GM23248 (cell line): ENCODE measurements around the gene HERC6. TPM values are rescaled to one million over a fixed set of nuclear protein-coding genes. Genes with fewer than 3 reads are reported as not detected.
"Not testable (repeated sequence)": the region's sequence is repeated elsewhere in the genome, so short reads cannot be mapped to it uniquely, and the experiment has no call there.

Source experiments
- DNase-seq: peaks from one replicate; pipeline ENCODE4 v3.0.0-alpha.2; 2015
- H2AFZ ChIP-seq: fragments of 200-600 bp; sonication (generic); 2 replicates; pipeline ENCODE4 v1.6.1; 2016; ENCODE audit warnings: antibody characterized with exemption
- H3F3A ChIP-seq: fragments of 200-600 bp; sonication (generic); 2 replicates; pipeline ENCODE4 v1.6.1; 2016; ENCODE audit warnings: mild to moderate bottlenecking, antibody characterized with exemption, mixed run types; ENCODE audit not compliant: insufficient read depth
- H3K27ac ChIP-seq: fragments of 200-600 bp; sonication (generic); 2 replicates; pipeline ENCODE4 v1.5.1; 2016; ENCODE audit warnings: mild to moderate bottlenecking
- H3K27me3 ChIP-seq: fragments of 200-600 bp; sonication (generic); replicated peaks from 2 replicates; pipeline ENCODE4 v1.6.1; 2016; ENCODE audit warnings: mild to moderate bottlenecking; ENCODE audit not compliant: insufficient read depth
- H3K36me3 ChIP-seq: fragments of 200-600 bp; sonication (generic); 2 replicates; pipeline ENCODE4 v1.6.1; 2016; ENCODE audit warnings: low read depth, mild to moderate bottlenecking
- H3K4me1 ChIP-seq: fragments of 200-600 bp; sonication (generic); 2 replicates; pipeline ENCODE4 v1.6.1; 2016; ENCODE audit warnings: mild to moderate bottlenecking; ENCODE audit not compliant: insufficient read depth
- H3K4me2 ChIP-seq: fragments of 200-600 bp; sonication (generic); one replicate; pipeline ENCODE4 v1.6.1; 2016; ENCODE audit warnings: mild to moderate bottlenecking; ENCODE audit not compliant: unreplicated experiment
- H3K4me3 ChIP-seq: fragments of 200-600 bp; sonication (generic); 2 replicates; pipeline ENCODE4 v1.5.1; 2016; ENCODE audit warnings: mild to moderate bottlenecking
- H3K79me2 ChIP-seq: fragments of 200-600 bp; sonication (generic); 2 replicates; pipeline ENCODE4 v1.6.1; 2016; ENCODE audit warnings: mild to moderate bottlenecking; ENCODE audit not compliant: insufficient read depth
- H3K9ac ChIP-seq: fragments of 200-600 bp; sonication (generic); 2 replicates; pipeline ENCODE4 v1.6.1; 2016; ENCODE audit warnings: mild to moderate bottlenecking
- H3K9me2 ChIP-seq: fragments of 200-600 bp; sonication (generic); 2 replicates; pipeline ENCODE4 v1.6.1; 2016; ENCODE audit warnings: mixed run types, mild to moderate bottlenecking, moderate library complexity; ENCODE audit not compliant: insufficient read depth
- H3K9me3 ChIP-seq: fragments of 200-600 bp; sonication (generic); one replicate; pipeline ENCODE4 v1.6.1; 2017; ENCODE audit warnings: low read depth
- H4K20me1 ChIP-seq: fragments of 200-600 bp; sonication (generic); 2 replicates; pipeline ENCODE4 v1.6.0; 2016; ENCODE audit not compliant: insufficient read depth
- EZH2 ChIP-seq: fragments of 200-600 bp; sonication (generic); IDR thresholded peaks from 2 replicates; pipeline ENCODE4 v1.6.1; 2018; ENCODE audit warnings: antibody characterized with exemption, mild to moderate bottlenecking; ENCODE audit not compliant: insufficient read depth, poor library complexity, severe bottlenecking
- EZH2phosphoT487 ChIP-seq: fragments of 200-600 bp; sonication (generic); IDR thresholded peaks from 2 replicates; pipeline ENCODE4 v1.6.1; 2018; ENCODE audit warnings: antibody characterized with exemption, moderate library complexity, mild to moderate bottlenecking, low read depth; ENCODE audit not compliant: insufficient read depth
- WGBS, 2 experiments: methylation state at CpG; one replicate each; pipeline ENCODE4 v1.1.6; 2015 to 2017; ENCODE audit warnings: low lambda C conversion rate in 2 of 2, low coverage in 1 of 2; ENCODE audit errors: missing lambda C conversion rate in 2 of 2; 5-methylcytosine and 5-hydroxymethylcytosine counted together
- in situ Hi-C: fragments of 300-500 bp; cut with MboI; formaldehyde crosslinking; loops from 2 replicates; pipeline ENCODE4 v1.15.0; 2020
- polyA plus RNA-seq: library from polyadenylated mRNA; unstranded; fragments of >200 nt; fragmentation: Nextera tagmentation; extraction: Ambion mirVana; gene quantifications from 2 replicates; pipeline ENCODE4 v1.2.1, GENCODE V29; 2016
- total RNA-seq: library from RNA; depleted of rRNA; stranded (reverse); fragments of >200 nt; shearing (Covaris generic); gene quantifications from 2 replicates; pipeline ENCODE4 v1.2.3, GENCODE V29; 2014

Gene HERC6
- total and polyA plus RNA-seq, 2 experiments from 2014 or later: 1.1 to 1.2 TPM

DNA sequence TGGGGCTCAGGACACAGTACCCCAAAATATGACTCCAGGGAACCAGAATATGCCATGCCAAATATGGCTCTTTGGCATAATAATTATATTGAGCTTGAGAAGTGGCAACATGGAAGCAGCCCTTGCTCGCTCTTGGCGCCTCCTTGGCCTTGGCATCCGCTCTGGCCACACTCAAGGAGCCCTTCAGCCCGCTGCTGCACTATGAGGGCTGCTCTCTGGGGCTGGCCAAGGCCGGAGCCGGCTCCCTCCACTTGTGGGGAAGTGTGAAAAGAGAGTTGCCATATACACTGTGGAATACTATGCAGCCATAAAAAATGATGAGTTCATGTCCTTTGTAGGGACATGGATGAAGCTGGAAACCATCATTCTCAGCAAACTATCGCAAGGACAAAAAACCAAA, 18.4 kb upstream of the HERC6 start:
- Histone ChIP-seq H3K4me2 (no peak overlapping the region), H3K9me2 (no peaks in the 10 kb centered on the region), H3K4me3 (no peak overlapping the region), H3K9me3 (no peaks in the 10 kb centered on the region), H3K36me3 (no peaks in the 10 kb centered on the region), H3K27ac (no peak overlapping the region), H3K4me1 (no peaks in the 10 kb centered on the region), H3F3A (no peaks in the 10 kb centered on the region), H3K9ac (no peak overlapping the region), H4K20me1 (no peaks in the 10 kb centered on the region), H2AFZ (no peak overlapping the region), H3K79me2 (no peaks in the 10 kb centered on the region), H3K27me3 (0 out of 2 replicates have a peak, but pooled peaks cover 8% of the 10 kb centered on the region)
- in situ Hi-C loops: no loop called here
- no peak for TF ChIP-seq EZH2
- WGBS, 2 experiments: 54 to 66% methylated on average over 7 of the region's 7 CpGs
- no peak for DNase-seq

- H4K20me1 ChIP-seq: no peaks in the 10 kb centered on the region
- no peaks in the 10 kb centered on the region for H3K9me3 ChIP-seq
- H3K4me3 ChIP-seq: no peak overlapping the region
- H3F3A ChIP-seq: no peaks in the 10 kb centered on the region
- H3K4me2 ChIP-seq: no peak overlapping the region
- H3K36me3 ChIP-seq: no peaks in the 10 kb centered on the region
- no peak overlapping the region for H2AFZ ChIP-seq
- no peak overlapping the region for H3K9ac ChIP-seq
- H3K79me2 ChIP-seq: no peaks in the 10 kb centered on the region
- no peaks in the 10 kb centered on the region for H3K4me1 ChIP-seq
- no peak for TF ChIP-seq EZH2
- no peak for TF ChIP-seq EZH2phosphoT487
- H3K27ac ChIP-seq: no peak overlapping the region
- H3K9me2 ChIP-seq: no peaks in the 10 kb centered on the region
- no peak for DNase-seq
- in situ Hi-C loops: no loop called here
- WGBS, 2 experiments: 85% methylated on average over 15 to 16 of the region's 16 CpGs
- 0 out of 2 replicates have a peak, but pooled peaks cover 8% of the 10 kb centered on the region for H3K27me3 ChIP-seq
These were observed 17.9 kb upstream of the HERC6 start for GRCh38 chr4:88360791-88361190.

DNA sequence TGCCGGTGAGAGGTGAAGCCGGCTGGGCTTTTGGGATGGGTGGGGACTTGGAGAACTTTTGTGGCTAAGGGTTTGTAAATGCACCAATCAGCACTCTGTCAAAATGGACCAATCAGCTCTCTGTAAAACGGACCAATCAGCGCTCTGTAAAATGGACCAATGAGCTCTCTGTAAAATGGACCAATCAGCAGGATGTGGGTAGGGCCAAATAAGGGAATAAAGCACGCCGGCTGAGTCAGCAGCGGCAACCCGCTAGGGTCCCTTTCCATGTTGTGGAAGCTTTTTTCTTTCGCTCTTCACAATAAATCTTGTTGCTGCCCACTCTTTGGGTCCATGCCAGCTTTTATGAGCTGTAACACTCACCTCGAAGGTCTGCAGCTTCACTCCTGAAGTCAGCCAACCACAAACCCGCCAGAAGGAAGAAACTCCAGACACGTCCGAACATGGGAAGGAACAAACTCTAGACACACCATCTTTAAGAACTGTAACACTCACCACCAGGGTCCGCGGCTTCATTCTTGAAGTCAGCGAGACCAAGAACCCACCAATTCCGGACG, 17.4 kb upstream of the HERC6 start:
- H3K9ac ChIP-seq, H3F3A ChIP-seq, H4K20me1 ChIP-seq, H3K9me3 ChIP-seq, H3K27me3 ChIP-seq, H3K4me1 ChIP-seq, H3K27ac ChIP-seq, H3K79me2 ChIP-seq, H3K4me2 ChIP-seq, H3K36me3 ChIP-seq, H3K4me3 ChIP-seq, H3K9me2 ChIP-seq, H2AFZ ChIP-seq, DNase-seq, in situ Hi-C loops: not testable (repeated sequence)
- WGBS, 2 experiments: 89% methylated on average over 18 of the region's 18 CpGs

- no peak overlapping the region for H2AFZ ChIP-seq
- H3F3A ChIP-seq: no peaks in the 10 kb centered on the region
- TF ChIP-seq EZH2 (no peak), EZH2phosphoT487 (no peak)
- in situ Hi-C loops: no loop called here
- no peak overlapping the region for H3K27ac ChIP-seq
- H3K9ac ChIP-seq: no peak overlapping the region
- H3K9me3 ChIP-seq: no peaks in the 10 kb centered on the region
- H3K4me3 ChIP-seq: no peak overlapping the region
- H3K4me1 ChIP-seq: no peaks in the 10 kb centered on the region
- H3K27me3 ChIP-seq: 0 out of 2 replicates have a peak, but pooled peaks cover 8% of the 10 kb centered on the region
- H4K20me1 ChIP-seq: no peaks in the 10 kb centered on the region
- WGBS, 2 experiments: 87 to 90% methylated on average over 2 of the region's 2 CpGs
- H3K4me2 ChIP-seq: no peak overlapping the region
- no peaks in the 10 kb centered on the region for H3K79me2 ChIP-seq
- DNase-seq: no peak
- no peaks in the 10 kb centered on the region for H3K9me2 ChIP-seq
- no peaks in the 10 kb centered on the region for H3K36me3 ChIP-seq
These were observed 12.2 kb upstream of the HERC6 start for GRCh38 chr4:88366460-88366859.

DNA sequence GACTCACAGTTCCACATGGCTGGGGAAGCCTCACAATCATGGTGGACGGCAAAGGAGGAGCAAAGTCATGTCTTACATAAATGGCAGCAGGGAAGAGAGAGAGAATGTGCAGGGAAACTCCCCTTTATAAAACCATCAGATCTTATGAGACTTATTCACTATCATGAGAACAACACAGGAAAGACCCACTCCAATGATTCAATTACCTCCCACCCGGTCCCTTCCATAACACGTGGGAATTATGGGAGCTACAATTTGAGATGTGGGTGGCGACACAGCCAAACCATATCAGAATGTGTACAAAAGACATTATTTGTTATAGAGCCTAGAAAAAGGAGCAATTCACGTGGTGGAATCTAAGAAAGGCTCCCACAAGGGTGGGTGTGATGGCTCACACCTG, 10.8 kb upstream of the HERC6 start:
- 76 to 78% methylated on average over 5 of the region's 5 CpGs for WGBS, 2 experiments

DNA sequence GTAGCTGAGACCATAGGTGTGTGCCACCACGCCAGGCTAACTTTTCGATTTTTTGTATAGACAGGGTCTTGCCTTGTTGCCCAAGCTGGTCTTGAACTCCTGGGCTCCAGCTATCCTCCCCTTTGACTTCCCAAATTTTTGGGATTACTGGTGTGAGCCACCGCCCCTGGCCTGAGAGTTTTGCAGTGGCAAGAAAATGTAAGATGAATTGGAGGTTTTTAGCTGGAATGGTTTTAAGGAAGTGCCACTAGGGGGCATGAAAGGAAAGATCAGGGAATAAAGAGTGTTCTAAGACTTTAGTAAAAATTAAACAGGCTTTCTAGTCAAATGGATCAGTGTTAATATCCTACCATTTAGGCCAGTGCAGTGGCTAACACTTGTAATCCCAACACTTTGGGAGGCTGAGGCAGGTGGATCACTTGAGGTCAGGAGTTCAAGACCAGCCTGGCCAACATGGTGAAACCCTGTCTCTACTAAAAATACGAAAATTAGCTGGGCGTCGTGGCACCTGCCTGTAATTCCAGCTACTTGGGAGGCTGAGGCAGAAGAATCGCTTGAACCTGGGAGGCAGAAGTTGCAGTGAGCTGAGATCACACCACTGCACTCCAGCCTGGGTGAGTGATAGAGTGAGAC, 9.4 kb upstream of the HERC6 start:
- DNase-seq: peak; percentile 66
- 86 to 88% methylated on average over 7 of the region's 7 CpGs for WGBS, 2 experiments
- not testable (repeated sequence) for H3K9me2 ChIP-seq

More for the DNA sequence above, 10.8 kb upstream of the HERC6 start:
- Histone ChIP-seq H2AFZ (no peak overlapping the region), H4K20me1 (no peaks in the 10 kb centered on the region), H3K27ac (no peak overlapping the region), H3K9me3 (no peaks in the 10 kb centered on the region), H3K27me3 (no peaks in the 10 kb centered on the region), H3K36me3 (no peaks in the 10 kb centered on the region), H3K9ac (no peak overlapping the region), H3K4me2 (no peak overlapping the region), H3K4me3 (no peak overlapping the region), H3K79me2 (no peaks in the 10 kb centered on the region), H3K9me2 (no peaks in the 10 kb centered on the region), H3F3A (no peaks in the 10 kb centered on the region), H3K4me1 (no peaks in the 10 kb centered on the region)
- no peak for DNase-seq
- in situ Hi-C loops: no loop called here
- TF ChIP-seq EZH2 (no peak), EZH2phosphoT487 (no peak)

More for the DNA sequence above, 9.4 kb upstream of the HERC6 start:
- H3K9me3 ChIP-seq, H3K27ac ChIP-seq, H3K9ac ChIP-seq, H3K4me3 ChIP-seq, H4K20me1 ChIP-seq, in situ Hi-C loops, H3K4me1 ChIP-seq, H2AFZ ChIP-seq, H3K79me2 ChIP-seq, H3K36me3 ChIP-seq, H3K27me3 ChIP-seq, H3F3A ChIP-seq, H3K4me2 ChIP-seq: not testable (repeated sequence)
